Activated effector memory CD4-positive, alpha-beta T cell treated with anti-CD3 and anti-CD28 coated beads, Interleukin-2, amount 50 U/mL, for 16 hours (primary cell): ENCODE measurements around the gene ADCY1.

Source experiments
- DNase-seq: peaks from one replicate; pipeline ENCODE4 v3.0.0-alpha.2; 2020

ADCY1 gene

DNA sequence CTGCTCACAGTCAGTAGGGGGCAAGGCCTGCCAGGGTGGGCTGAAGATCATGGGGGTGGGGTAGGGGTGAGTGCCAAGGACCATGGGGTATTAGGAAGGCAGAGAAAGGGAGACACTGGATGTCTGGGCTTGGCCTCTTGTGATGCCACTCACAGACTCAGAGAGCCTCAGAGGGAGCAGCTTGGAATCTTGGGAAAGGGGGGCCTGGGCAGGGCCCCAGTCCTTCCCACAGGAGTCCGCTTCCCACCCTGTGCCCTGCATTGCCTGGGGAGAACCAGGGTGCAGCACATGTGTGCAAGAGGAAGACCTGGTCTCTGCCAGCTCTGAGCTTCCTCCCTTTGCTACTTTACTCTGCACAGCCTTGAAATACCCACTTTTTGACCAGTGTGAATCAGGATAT is 4.3 kb downstream of the ADCY1 start:
- DNase-seq, result no peak

DNA sequence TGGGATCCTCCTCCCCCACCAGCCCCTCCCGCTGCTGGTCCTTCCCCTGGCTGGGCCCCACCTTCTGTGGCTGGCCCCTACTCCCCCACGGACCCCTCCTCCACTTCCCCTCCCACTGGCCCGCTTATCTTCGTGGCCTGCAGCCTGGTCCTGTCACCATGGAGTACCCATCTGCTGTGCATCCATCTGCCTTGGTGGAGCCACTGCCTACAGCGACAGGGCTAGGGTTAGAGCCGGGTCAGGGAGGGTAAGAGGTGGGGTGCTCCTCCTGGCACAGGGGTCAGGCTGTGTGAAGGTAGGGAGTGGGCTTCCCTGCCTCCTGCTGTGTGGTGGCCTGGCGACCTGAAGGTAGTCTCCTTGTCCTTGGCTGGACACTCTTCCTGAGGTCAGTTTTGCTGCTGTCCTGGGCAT is 5.2 kb downstream of the ADCY1 start:
- DNase-seq, result no peak

DNA sequence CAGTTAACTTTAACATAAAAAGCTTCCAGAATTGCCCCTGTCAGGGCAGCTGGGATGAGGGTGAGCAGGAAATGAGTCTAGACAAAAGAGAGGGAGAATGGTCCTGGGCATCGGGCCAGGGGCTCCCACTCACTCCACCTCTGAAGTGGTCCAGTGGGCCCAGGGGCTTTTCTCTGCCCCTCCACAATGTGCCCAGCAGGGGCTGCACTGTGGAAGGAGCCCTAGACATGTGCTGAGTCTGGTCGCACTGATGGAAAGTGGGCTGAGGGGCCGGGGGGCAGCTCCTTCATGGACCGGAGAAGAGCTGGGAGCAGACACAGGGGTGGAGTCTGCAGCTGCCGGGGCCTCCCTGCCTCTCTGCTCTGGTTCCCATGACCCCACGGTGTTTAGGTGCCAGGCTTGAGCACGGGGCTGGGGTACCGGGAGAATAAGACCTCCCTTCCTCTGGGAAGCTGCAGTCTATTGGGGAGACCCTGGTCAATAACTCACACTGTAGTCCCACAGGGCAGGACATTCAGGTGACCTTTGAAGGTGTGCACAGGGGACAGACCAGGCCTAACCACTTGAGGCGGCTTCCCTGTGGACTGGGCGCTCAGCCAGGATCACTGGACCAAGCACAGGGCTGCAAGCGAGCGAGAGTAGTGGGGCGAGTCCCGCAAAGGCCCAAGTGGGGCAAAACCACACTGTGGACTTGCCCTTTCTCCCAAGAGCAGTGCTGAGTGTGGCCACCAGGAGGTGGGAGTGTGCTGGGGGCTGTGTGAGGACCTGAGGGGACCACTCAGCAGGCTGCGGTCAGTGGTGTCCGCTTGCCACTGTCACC is 6.1 kb downstream of the ADCY1 start:
- DNase-seq, result peak; percentile 56

DNA sequence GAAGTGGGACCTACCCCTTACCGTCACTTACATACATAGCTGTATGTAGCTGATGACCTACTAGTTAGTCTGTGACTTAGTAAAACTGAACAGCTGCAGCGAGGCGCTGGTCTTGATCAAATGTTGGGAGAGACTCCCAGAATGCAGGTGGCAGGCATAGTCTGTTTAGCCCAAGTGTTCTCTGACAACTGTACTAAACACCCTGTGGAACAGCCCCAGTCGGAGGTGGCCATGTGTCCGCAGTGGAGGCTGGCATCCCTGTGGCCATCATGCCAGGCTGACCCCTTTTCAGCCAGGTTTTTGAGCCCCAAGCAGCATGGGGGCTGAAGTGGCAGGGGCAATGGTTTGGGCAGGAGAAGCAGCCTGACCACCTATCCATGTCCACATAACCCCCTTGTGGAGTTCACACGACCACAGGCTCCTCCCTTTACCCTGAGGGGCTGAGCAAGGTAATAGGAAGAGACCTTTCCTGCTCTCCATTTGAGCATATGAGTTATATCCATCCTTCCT is 7.2 kb downstream of the ADCY1 start:
- peak; percentile 47 for DNase-seq

DNA sequence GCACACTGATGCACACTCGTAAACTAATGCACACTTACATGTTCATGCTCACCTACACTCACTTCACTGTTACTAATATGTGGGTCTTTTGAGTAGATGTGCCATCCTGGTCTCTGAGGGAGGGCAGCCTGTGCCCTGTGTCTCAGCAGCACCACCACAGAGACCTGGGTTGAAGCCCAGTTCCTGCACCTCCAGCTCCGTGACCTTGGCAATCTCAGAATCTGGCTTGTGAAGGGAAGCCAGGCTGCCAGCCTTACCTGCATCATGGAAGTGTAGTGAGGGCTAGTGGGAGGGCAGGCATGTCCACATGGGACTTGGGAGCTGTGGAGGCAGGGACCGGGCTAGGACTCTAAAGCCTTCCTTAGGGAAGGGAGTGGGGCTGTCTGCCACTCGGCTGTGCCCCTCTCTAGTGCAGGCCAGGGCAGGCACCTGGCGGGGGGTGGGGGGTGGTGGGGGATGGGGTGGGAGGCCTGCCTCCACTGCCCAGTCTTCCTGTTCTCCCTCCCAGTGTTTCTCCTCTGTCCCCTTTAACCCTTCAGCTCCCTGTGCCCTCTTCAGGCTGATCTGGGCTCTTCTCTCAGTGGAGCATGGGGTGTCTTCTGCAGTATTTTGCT is 8.1 kb downstream of the ADCY1 start:
- DNase-seq, result peak; percentile 33

DNA sequence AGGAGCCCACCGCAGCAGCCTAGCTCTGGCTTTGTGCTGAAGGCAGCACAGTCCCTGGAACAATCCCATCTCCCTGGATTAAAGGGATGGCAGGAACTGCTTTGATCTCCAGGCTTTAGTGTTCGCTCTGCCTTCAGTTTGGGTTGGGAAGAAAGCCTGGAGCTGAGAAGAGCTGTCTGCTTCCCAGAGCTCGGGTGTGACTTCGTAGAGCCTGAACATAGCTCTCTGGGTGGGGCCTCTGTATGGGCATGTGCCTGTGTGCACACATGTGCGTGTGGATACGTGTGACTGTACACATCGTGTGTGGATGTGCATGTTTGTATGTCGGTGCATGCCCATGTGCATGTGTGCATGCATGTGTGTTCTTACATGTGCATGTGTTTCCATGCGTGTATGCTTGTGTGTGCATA is 8.7 kb downstream of the ADCY1 start:
- peak; percentile 16 for DNase-seq

DNA sequence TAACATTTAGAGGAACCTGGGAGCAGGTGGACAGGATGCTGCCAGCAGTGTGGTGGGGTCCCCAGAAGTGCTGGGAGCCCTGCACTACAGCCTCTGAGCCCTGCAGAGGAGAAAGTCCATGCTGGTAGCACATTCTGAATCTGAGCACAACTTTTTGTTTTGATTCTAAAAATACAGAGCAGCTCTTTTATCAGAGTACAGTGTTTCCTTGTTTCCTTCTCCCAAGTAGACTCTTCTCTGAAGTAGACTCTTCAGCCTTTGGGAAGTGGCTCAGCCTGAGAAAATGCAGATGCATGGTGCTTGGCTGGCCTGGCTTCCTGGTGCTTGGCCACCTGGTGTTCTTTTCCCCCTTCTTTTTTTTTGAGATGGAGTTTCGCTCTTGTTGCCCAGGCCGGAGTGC is 9.1 kb downstream of the ADCY1 start:
- peak; percentile 12 for DNase-seq

DNA sequence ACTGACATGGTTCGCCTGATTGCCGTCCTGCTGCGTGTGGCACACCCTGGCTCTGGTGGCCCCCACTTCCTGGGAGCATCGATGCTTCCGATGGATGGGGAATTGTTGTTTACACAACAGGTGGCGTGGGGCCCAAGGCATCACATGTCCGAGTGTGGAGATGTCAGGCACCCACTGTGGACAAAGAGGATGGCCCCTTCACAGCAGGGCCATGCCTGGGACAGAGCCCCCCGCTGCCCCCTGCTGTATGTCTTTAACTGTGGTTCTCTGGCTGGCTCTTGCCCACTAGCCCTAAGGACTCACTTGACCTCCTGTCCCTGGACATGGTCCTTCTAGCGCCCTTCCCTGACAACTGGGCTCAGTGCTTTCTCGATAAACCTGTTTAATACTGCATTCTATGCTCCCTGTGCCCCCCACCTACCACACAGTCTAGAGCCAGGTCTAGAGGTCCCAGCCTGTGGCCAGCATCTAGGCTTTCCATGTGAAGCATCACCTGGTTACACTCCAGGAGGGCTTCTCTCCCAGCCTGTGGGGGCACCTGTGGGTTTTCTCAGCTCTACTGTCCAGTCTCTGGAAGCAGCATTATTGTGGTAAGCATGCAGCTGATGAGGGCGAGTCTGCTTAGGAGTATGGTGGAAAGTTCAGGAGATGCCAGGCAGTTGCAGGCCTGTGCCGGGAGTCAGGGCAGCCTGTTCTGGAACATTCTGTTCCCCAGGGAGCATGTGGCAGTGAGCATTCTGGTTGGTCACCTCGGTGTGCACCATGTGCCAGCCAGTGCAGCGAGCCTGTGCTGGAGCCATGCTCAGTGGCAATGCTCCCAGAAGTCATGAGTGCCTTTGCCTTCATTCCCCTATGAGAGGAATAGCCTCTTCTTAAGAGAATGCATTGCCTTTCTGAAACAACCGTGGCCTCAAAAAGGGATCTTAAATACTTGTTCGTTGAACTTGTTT is 10.4 kb downstream of the ADCY1 start:
- DNase-seq, result peak; percentile 53

DNA sequence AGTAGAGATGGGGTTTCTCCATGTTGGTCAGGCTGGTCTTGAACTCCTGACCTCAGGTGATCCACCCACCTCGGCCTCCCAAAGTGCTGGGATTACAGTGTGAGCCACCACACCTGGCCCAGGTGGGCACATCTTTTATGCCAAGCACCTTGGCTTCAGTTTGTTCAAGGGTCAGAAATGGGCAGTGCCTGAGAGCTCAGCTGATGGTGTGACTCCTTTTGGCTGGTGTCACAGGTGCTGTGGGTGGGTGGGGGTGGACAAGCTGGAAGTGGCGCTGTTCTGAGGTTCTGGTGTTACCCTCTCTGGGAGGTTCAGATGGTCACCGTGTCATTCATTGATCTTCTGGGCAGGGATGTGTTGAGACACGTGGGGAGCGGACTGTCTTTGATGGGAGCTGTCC is 11.5 kb downstream of the ADCY1 start:
- peak; percentile 12 for DNase-seq

DNA sequence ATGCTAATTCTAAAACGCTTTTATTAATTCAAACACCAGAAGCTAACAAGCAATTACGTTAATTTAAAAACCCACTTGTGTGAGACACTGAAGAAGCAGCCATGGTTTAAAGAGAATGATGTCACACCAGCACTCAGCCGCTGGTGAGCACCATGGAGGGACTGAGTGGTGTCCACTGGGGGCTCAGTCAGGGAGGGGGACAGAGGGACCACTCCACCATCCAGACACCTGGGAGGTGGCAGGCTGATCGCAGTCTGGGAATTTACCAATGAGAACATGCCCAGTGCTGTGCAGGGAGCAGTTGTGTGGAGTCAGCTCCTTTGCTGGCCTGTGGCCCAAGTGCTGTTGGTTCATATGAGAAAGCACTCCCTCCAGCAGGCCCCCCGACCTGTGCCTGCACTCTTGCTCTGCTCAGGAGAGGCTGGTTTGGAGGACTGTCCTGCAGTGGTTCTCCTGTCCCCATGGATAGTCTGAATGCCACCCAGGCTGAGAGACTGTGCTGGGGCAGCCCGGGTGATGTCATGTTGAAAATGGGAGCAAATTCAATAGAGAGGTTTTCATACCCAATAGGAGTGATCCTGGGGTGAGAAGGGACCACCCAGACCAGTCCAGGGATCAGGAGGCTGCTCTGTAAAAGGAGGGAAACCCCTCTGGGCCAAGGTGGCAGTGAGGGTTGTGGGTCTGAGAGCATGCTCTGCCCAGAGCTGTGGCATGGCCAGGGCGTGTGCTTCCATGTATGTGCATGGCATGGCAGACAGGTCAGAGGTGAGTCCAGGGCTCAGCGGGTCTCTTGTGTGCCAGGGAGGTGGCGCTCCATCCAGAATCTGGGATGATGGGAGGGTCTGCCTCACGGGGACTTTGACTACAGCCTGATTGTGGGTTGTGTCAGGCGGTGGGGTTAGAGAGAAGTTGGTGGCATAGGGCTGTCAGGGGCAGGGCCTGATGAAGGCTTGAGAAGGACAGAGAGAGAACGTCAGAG is 12.7 kb downstream of the ADCY1 start:
- peak; percentile 42 for DNase-seq

DNA sequence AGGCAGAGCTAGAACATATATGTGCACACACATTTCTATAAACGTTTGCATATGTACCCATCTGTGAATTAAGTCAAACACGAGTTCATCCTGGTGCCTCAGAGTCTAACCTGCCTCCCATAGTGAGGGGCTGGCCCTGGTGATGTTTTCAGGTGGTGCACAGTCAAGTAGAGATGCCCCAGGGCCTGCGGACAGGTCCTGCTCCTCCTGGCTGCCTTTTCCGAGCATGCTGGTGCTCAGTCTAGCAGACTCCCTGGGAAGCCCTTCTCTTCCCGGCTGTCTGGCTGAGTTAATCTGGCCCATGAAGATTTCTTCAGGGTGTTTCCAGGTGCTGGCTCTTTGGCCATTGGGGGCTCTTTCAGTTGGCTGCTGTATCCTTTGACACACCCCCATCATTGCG is 14.3 kb downstream of the ADCY1 start:
- DNase-seq, result peak; percentile 55

DNA sequence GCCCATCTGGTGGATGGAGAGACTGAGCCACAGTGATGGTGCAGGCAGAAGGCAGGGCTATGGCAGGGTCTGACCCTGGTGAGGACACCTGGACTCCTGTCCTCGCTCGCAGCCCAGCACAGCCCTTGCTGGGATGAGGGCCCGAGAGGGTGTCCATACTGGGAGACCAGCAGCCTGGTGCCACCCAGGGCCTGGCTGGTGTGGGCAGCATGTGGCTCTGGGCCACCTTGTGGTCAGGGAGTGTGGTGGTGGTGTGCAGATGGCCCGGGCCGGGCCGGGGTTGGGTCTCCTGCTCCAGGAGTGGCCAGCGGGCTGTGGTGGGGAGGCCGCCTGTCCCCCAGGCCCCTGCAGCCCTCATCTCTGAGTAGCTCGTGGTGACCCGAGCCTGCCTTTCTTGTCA is 14.9 kb downstream of the ADCY1 start:
- peak; percentile 44 for DNase-seq

DNA sequence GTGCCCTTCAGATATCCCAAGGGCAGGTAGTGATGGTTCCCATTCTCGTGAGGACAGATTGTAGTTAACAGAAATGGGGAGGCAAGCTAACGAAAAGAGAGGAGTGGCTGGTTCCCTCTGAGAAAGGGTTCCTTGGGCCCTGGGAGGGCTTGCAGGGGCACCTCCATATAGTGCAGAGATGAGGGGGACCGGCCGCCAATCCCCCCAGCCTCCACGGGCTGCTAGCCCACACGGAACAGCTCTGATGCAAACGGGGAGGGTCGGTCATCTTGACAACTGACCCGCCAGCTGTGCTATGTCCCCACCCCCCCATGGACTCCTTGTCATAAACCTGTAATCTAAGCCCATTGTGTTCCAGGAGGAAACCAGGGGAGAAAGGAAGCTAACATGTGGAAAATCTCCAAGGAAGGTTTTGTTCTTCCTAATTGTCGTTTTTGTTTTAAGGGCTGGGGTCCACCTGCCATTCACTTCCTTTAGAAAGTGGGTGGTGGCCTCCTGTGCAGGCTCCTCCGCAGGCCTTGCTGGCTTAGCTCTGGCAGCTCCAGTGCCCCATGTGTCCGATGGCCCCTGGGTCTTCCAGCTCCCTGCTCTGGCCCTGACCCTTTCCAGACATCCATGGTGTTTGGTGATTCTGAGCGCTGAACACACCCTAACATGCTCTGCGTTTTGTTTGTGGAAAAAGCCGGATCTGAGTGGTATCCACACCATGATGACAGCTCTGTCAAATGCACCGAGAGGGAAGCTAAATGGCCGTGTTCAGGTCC is 15.9 kb downstream of the ADCY1 start:
- peak; percentile 54 for DNase-seq

DNA sequence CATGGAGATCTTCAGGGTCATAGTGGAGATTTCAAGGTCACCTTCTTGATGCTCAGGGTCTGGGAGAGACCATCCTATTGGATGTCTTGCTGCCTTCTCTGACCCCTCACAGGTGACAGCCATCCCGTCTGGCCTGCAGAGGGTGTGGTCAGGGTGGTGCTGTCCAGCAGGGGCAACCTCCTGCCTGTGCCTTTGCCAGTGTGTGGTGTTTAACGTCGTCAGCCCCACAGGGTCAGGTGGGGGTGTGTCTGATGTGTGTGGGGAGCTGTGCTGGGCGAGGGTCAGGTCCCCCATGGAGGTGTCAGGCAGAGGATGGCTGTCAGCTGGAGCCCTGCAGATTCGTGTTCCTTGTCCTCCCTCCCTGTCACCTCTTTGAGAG is 16.5 kb downstream of the ADCY1 start:
- peak; percentile 39 for DNase-seq

DNA sequence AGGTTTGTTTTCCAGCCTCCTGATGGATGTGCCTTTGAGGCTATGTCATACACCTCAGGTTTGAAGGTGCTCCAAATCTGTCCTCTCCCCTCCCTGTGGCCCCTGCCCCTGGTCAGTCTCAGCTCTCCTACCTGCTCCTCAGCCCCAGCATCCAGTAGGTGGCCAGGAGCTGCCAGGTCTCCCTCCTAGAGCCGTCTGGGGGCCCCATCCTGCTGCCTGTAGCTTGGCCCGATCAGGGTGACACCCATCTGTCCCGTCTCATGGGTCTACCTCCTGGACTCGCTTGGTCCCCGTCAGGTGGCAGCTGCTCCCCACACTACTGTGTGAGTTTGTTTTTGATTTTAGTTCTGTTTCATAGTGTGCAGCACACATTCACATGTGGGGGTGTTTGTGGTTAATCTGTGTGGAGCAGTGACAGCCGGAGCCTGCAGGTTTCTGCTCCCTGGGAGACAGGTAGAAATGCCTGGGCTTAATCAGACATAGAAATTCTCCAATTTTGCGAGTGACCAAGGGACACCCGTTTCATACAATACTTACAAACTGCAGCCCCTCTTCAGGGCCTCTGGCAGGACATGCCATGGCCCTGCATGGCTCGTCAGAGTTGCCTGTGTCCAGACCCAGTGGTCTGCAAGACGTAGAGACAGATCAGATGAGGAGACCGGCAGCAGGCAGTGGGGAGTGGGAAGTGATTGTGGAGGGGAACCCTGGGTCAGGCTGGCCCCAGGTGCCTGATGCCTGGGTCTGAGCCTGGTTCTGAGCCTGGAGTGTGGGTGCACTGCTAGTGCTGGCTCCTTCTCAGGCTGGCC is 17.1 kb downstream of the ADCY1 start:
- peak; percentile 59 for DNase-seq

DNA sequence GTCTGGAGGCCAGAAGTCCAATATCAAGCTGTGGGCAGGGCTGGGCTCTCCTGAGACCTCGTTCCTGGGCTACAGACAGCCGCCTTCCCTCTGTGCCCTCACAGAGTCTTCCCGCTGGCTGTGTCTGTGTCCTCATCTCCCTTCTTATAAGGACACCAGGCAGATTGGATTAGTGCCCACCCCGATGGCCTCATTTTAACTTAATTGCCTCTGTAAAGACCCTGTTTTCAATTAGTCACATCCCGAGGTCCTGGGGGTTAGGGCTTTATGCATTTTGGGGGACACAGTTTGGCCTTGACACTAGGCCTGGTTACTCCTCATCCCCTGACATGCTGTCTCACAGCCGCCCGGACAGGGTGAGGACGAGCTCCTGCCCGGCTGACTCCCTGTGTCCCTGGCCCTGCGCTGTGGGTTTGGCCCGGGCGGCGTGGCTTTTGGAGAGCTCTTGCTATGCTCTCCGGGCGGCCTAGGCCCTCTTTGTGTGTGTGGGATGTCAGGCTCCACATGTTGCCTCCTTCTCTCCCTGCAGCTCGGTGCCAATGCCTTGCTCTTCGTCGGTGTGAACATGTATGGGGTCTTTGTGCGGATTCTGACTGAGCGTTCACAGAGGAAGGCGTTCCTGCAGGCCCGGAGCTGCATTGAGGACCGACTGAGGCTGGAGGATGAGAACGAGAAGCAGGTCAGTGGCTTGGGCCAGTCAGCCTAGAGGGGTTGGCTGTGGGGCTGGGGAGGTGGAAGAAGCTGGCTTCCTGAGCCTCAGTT is 18.2 kb downstream of the ADCY1 start:
- peak; percentile 46 for DNase-seq

DNA sequence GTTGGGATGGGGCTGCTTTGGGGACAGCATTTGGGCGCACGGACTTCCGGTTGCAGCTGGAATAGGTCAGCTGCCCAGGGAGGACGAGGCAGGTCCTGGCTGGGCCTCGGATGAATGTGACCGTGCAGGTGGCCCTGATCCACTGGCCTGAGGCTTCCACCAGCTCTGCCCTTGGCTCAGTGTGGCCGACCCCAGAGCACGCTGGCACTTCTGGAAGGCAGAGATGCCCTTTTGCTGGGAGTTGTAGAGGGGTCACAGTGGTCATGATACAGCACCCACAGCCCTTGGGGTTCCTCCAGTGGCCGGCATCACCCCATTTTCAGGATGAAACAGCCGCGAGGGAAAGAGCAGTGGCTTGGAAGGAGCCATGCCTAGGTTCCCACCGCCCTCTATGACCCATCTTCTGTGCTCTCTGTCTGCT is 19.0 kb downstream of the ADCY1 start:
- DNase-seq, result peak; percentile 21

DNA sequence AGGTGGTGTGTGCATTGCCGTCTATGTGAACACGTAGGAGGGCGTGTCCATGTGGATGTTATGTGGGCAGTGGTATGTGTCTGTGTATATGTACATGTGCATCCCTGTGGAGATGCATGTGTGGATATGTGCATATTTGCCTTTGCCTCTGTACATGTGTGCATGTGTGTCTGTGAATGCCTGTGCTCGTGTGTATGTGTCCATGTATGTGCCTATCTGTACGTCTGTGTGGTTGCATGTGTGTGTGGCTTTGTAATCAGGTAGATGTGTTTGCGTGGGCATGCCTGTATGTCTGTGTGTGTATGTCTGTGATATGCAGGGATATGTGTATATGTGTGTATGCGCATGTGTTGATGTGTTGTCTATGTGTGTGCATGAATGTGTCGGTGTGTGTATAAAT is 19.7 kb downstream of the ADCY1 start:
- peak; percentile 30 for DNase-seq

DNA sequence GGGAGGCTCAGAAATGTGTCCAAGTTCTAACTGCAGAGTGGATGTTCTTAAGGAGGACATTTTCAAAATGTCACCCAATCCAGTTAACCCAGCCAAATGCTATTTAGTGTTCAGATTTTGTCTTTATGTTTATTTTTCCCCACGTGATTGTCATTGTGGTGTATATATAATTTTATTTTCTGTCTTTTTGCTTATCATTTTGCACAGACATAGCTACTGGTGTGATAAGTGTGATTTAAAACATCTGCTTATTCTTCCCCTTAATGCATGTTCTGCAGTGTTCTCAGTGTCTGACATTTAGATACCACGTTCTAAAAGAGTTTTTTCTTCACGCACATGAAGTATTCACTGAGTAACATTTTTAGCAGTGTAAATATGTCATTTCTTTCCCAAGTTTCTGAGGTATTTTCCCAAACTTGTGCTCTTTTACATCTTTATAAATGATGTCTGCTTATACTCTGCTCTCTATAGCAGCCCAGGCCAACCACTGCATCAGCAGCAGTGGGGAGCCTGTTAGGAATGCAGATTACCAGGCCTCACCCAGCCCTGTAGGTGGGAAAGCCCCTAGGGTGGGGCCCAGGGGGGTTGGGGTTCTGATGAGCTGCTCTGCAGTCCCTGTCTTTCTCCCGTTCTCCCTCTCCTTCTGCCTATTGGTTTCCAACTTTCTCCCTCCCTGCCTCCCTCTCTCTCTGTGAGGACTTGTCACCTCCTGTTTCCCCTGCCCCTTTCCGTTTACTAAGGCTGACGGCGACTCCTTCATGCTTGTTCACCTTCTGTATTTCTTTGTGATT is 20.8 kb downstream of the ADCY1 start:
- DNase-seq, result no peak
